K562 (cell line): Measurements from ENCODE around the gene SMIM7. TPM values are rescaled to one million over a fixed set of nuclear protein-coding genes. Genes with fewer than 3 reads are reported as not detected.

Source experiments
- ATAC-seq: fragments of 200-7000 bp; cut with Tn5 transposase; 3 replicates; pipeline ENCODE4 v1.9.1; 2020; ENCODE audit warnings: moderate library complexity
- BruUV-seq: library from RNA; stranded (reverse); fragments of 400-500 nt; replicated peaks from 2 replicates; lab custom pipeline; 2021; lab: Mats Ljungman, UMichigan
- CTCF ChIA-PET: fragments of 300-600 bp; formaldehyde crosslinking; extraction: SDS; loops from one replicate; lab custom pipeline; 2021; ENCODE audit warnings: low intra/inter-chr PET ratio; lab: Yijun Ruan, JAX
- POLR2A ChIA-PET: fragments of 300-600, 350-650 bp; sonication (Branson Sonifier 250); formaldehyde crosslinking; extraction: SDS; loops from one replicate; lab custom pipeline; 2021; ENCODE audit warnings: antibody characterized with exemption, inconsistent platforms; lab: Yijun Ruan, JAX
- DNase-seq, 4 experiments: peaks; one replicate each; pipeline versions ENCODE4 v3.0.0 to v3.0.0-alpha.2; 2011 to 2018; ENCODE audit warnings: low spot score in 3 of 4, mixed read lengths in 3 of 4; ENCODE audit errors: extremely low read depth in 1 of 4
- FAIRE-seq: peaks from 2 replicates; lab custom pipeline; 2011; peaks lifted over from hg19 to GRCh38; lab: Jason Lieb, UNC
- H2AFZ ChIP-seq: 2 replicates; pipeline ENCODE4 v1.6.0; 2011; ENCODE audit warnings: low read depth, low read length, control low read depth, inconsistent platforms
- H3K27ac ChIP-seq: fragments of 200-600 bp; 3 replicates; pipeline ENCODE4 v1.8.0; 2011; ENCODE audit warnings: low read depth, mild to moderate bottlenecking, control low read depth, inconsistent platforms, low read length, moderate library complexity, mixed read lengths; ENCODE audit errors: extremely low read depth
- H3K27me3 ChIP-seq, 2 experiments: fragments of 300-600 bp in 1 of 2; 2 replicates in 1 of 2; 3 replicates in 1 of 2; pipeline versions ENCODE4 v1.6.0 to v1.8.0; 2011; ENCODE audit warnings: inconsistent platforms in 2 of 2, low read length in 2 of 2, mild to moderate bottlenecking in 1 of 2, mixed read lengths in 1 of 2, moderate library complexity in 1 of 2; ENCODE audit not compliant: control insufficient read depth in 2 of 2, insufficient read depth in 2 of 2
- H3K36me3 ChIP-seq: fragments of 300-600 bp; 3 replicates; pipeline ENCODE4 v1.8.0; 2011; ENCODE audit warnings: mild to moderate bottlenecking, low read length, inconsistent platforms; ENCODE audit not compliant: control insufficient read depth, insufficient read depth
- H3K4me1 ChIP-seq, 2 experiments: fragments of 200-600 bp in 1 of 2; replicated peaks in 1 of 2; 2 replicates in 1 of 2; 3 replicates in 1 of 2; pipeline versions ENCODE4 v1.5.1 to v1.8.0; 2011; ENCODE audit warnings: inconsistent platforms in 2 of 2, low read length in 2 of 2, mild to moderate bottlenecking in 1 of 2, mixed read lengths in 1 of 2, moderate library complexity in 1 of 2; ENCODE audit not compliant: control insufficient read depth in 2 of 2, insufficient read depth in 2 of 2
- H3K4me2 ChIP-seq: 2 replicates; pipeline ENCODE4 v1.6.1; 2011; ENCODE audit warnings: low read length, control low read depth, inconsistent platforms, mixed read lengths; ENCODE audit not compliant: insufficient read depth
- H3K4me3 ChIP-seq: fragments of 200-600 bp; sonication (generic), shearing (Covaris generic); 2 replicates; pipeline ENCODE4 v1.5.1; 2016; ENCODE audit warnings: control low read depth, inconsistent platforms
- H3K79me2 ChIP-seq: fragments of 200-600 bp; 3 replicates; pipeline ENCODE4 v1.8.0; 2011; ENCODE audit warnings: low read length, inconsistent platforms; ENCODE audit not compliant: control insufficient read depth, insufficient read depth
- H3K9ac ChIP-seq, 2 experiments: 2 replicates each; pipeline versions ENCODE4 v1.6.0 to v1.6.1; 2011; ENCODE audit warnings: low read depth in 2 of 2, low read length in 2 of 2, control low read depth in 1 of 2, inconsistent platforms in 1 of 2, mild to moderate bottlenecking in 1 of 2, mixed read lengths in 1 of 2; ENCODE audit not compliant: insufficient read depth in 1 of 2
- H3K9me1 ChIP-seq: one replicate; pipeline ENCODE4 v1.6.0; 2011; ENCODE audit warnings: inconsistent platforms, mild to moderate bottlenecking, low read length, moderate library complexity; ENCODE audit not compliant: control insufficient read depth, insufficient read depth
- H3K9me3 ChIP-seq: replicated peaks from 2 replicates; pipeline ENCODE4 v1.5.1; 2011; ENCODE audit warnings: low read depth, low read length, inconsistent platforms; ENCODE audit not compliant: control insufficient read depth, insufficient read depth
- H4K20me1 ChIP-seq: replicated peaks from 2 replicates; pipeline ENCODE4 v1.6.1; 2011; ENCODE audit warnings: low read length, inconsistent platforms, mixed read lengths; ENCODE audit not compliant: control insufficient read depth, insufficient read depth
- CBX5 ChIP-seq: IDR thresholded peaks from 2 replicates; pipeline ENCODE4 v1.6.1; 2014; ENCODE audit warnings: low read depth, borderline replicate concordance
- CREB3L1 ChIP-seq: fragments of 450-650 bp; IDR thresholded peaks from 2 replicates; pipeline ENCODE4 v1.6.1; 2014; ENCODE audit warnings: low read depth, mild to moderate bottlenecking, moderate library complexity, borderline replicate concordance
- ESRRA ChIP-seq: fragments of 450-650 bp; IDR thresholded peaks from 2 replicates; pipeline ENCODE4 v1.6.1; 2014; ENCODE audit warnings: low read depth, mild to moderate bottlenecking, moderate library complexity, borderline replicate concordance
- MGA ChIP-seq: fragments of 450-650 bp; IDR thresholded peaks from 2 replicates; pipeline ENCODE4 v1.6.1; 2016; ENCODE audit warnings: mild to moderate bottlenecking, moderate library complexity
- ZHX1 ChIP-seq: fragments of 150-350 bp; conservative IDR thresholded peaks from 2 replicates; pipeline ENCODE4 v1.6.1; 2014; ENCODE audit warnings: low read length
- ZNF324 ChIP-seq: fragments of 250-450 bp; sonication (Bioruptor Pico); IDR thresholded peaks from 2 replicates; pipeline ENCODE4 v1.4.0; 2020; ENCODE audit warnings: mild to moderate bottlenecking
- WGBS: fragments of 100-300 bp; shearing (Covaris generic); methylation state at CpG from one replicate; pipeline ENCODE4 v1.1.6; 2016; ENCODE audit warnings: low coverage, mixed read lengths; ENCODE audit not compliant: insufficient coverage; ENCODE audit errors: missing lambda C conversion rate; 5-methylcytosine and 5-hydroxymethylcytosine counted together
- in situ Hi-C: fragments of 300-500 bp; cut with MboI; formaldehyde crosslinking; loops from 4 replicates; pipeline ENCODE4 v1.15.0; 2018; ENCODE audit warnings: inconsistent platforms, mixed read lengths
- intact Hi-C: fragments of 100-400 bp; cut with micrococcal nuclease; formaldehyde crosslinking; loops from 2 replicates; pipeline ENCODE4 v1.14.2; 2022
- polyA plus RNA-seq, 8 experiments: library from polyadenylated mRNA; depleted of rRNA in 4 of 8; stranded (reverse) in 5 of 8; unstranded in 3 of 8; fragments of >200 nt; fragmentation: Nextera tagmentation in 2 of 8; fragmentation: Illumina TruSeq in 1 of 8; extraction: Ambion mirVana in 2 of 8; extraction: Trizol in 1 of 8; gene quantifications; 2 replicates each; pipeline versions ENCODE4 v1.2.1 to v1.2.3, GENCODE V29; 2011 to 2014; ENCODE audit warnings: inconsistent platforms in 1 of 8, missing spikeins in 1 of 8
- total RNA-seq, 7 experiments: library from RNA; depleted of rRNA in 6 of 7; stranded (reverse); fragments of >200 nt in 6 of 7; fragmentation: Illumina TruSeq in 2 of 7; extraction: Trizol in 2 of 7; gene quantifications; 2 replicates each; pipeline versions ENCODE4 v1.2.1 to v1.2.3, GENCODE V29; 2011 to 2021; ENCODE audit warnings: low replicate concordance in 1 of 7

SMIM7 gene
- total and polyA plus RNA-seq, 9 of the 15 experiments (the other 6 are each of a cell fraction or from before 2014, with no cell fraction given) = 55.3 to 265 (median 107) TPM

- Histone ChIP-seq H3K9me3 (no peaks in the 10 kb centered on the region; the same call in 1 of the 2 replicates), H2AFZ (no peak overlapping the region), H4K20me1 (no peaks in the 10 kb centered on the region; the same call in 1 of the 2 replicates), H3K36me3 (peaks cover 89% of the 10 kb centered on the region; the same call in 2 of the 3 replicates), H3K9ac (no peak overlapping the region), H3K27me3 (no peaks in the 10 kb centered on the region), H3K27ac (no peak overlapping the region), H3K79me2 (peaks cover 36% of the 10 kb centered on the region), H3K9me1 (peaks cover 3% of the 10 kb centered on the region), H3K4me1 (no peaks in the 10 kb centered on the region; a peak in 1 of 5 replicates), H3K4me3 (no peak overlapping the region), H3K4me2 (no peak overlapping the region)
- FAIRE-seq = no peak
- ATAC-seq = no peak
- POLR2A ChIA-PET = interaction anchor here (0.7 to 1.6 kb wide), 3 partner anchors 9 to 392 kb away, joined by 3 to 5 read pairs (median 3); no protein-coding TSS in a partner anchor
- in situ Hi-C loops = no loop called here
- no TSS peak for BruUV-seq
- CTCF ChIA-PET = no interaction called here
- WGBS = 92% methylated on average over 1 of the region's 1 CpG
- no peak for DNase-seq
- intact Hi-C loops = no loop called here
- TF ChIP-seq ZNF324 (CRISPR knock-in tag) (no peak), CREB3L1 (no peak), MGA (no peak), ZHX1 (no peak), CBX5 (no peak), ESRRA (no peak)
Measured at GRCh38 chr19:16640951-16641350, 19.0 kb downstream of the SMIM7 start.
